OCI-LY7 (cell line): ENCODE data around the gene IDH2. TPM values are rescaled to one million over a fixed set of nuclear protein-coding genes. Genes with fewer than 3 reads are reported as not detected.
"Not testable (repeated sequence)": the region's sequence is repeated elsewhere in the genome, so short reads cannot be mapped to it uniquely, and the experiment has no call there.

ENCODE experiments used
- BruUV-seq: library from RNA; stranded (reverse); fragments of 400-500 nt; replicated peaks from 2 replicates; lab custom pipeline; 2021; lab: Mats Ljungman, UMichigan
- CTCF ChIA-PET: fragments of 300-600 bp; sonication (Branson Sonifier 250); formaldehyde crosslinking; loops from one replicate; lab custom pipeline; 2022; ENCODE audit warnings: antibody characterized with exemption; ENCODE audit not compliant: unreplicated experiment; lab: Charles Lee
- POLR2A ChIA-PET: fragments of 300-600 bp; sonication (Branson Sonifier 250); formaldehyde crosslinking; loops from one replicate; lab custom pipeline; 2022; ENCODE audit warnings: antibody characterized with exemption; lab: Charles Lee
- DNase-seq: peaks from one replicate; pipeline ENCODE4 v3.0.0-alpha.2; 2015; ENCODE audit warnings: low spot score
- H2AFZ ChIP-seq: fragments of 200-600 bp; sonication (generic), shearing (Covaris generic); 2 replicates; pipeline ENCODE4 v1.6.1; 2014; ENCODE audit warnings: mild to moderate bottlenecking, antibody characterized with exemption, low read length, moderate library complexity
- H3K27ac ChIP-seq: fragments of 200-600 bp; sonication (generic); 2 replicates; pipeline ENCODE4 v1.5.1; 2014; ENCODE audit warnings: mixed run types, low read depth, mild to moderate bottlenecking, moderate library complexity, low read length, inconsistent platforms; ENCODE audit not compliant: poor library complexity, severe bottlenecking
- H3K36me3 ChIP-seq: fragments of 200-600 bp; sonication (generic); 2 replicates; pipeline ENCODE4 v1.6.1; 2014; ENCODE audit warnings: mild to moderate bottlenecking, antibody characterized with exemption, low read length, moderate library complexity, mixed read lengths; ENCODE audit not compliant: insufficient read depth
- H3K4me1 ChIP-seq: fragments of 200-600 bp; sonication (generic); 2 replicates; pipeline ENCODE4 v1.5.1; 2014; ENCODE audit warnings: mild to moderate bottlenecking, low read length; ENCODE audit not compliant: insufficient read depth, poor library complexity, severe bottlenecking
- H3K4me2 ChIP-seq: fragments of 200-600 bp; sonication (generic); 2 replicates; pipeline ENCODE4 v1.6.1; 2014; ENCODE audit warnings: mild to moderate bottlenecking, low read length
- H3K4me3 ChIP-seq: fragments of 200-600 bp; sonication (generic); 2 replicates; pipeline ENCODE4 v1.5.1; 2014; ENCODE audit warnings: mild to moderate bottlenecking, low read depth, low read length; ENCODE audit not compliant: poor library complexity, severe bottlenecking
- H3K79me2 ChIP-seq: fragments of 200-600 bp; sonication (generic); 2 replicates; pipeline ENCODE4 v1.6.1; 2016; ENCODE audit warnings: low read depth, mild to moderate bottlenecking, low read length, moderate library complexity, mixed read lengths; ENCODE audit not compliant: insufficient read depth
- H3K9me2 ChIP-seq: fragments of 200-600 bp; sonication (generic); 2 replicates; pipeline ENCODE4 v1.6.1; 2016; ENCODE audit warnings: mild to moderate bottlenecking, low read length, mixed read lengths; ENCODE audit not compliant: insufficient read depth
- H3K9me3 ChIP-seq: fragments of 200-600 bp; sonication (generic); 2 replicates; pipeline ENCODE4 v1.6.1; 2014; ENCODE audit warnings: mild to moderate bottlenecking, mixed run types, low read length, mixed read lengths
- H4K20me1 ChIP-seq: fragments of 200-600 bp; sonication (generic); 2 replicates; pipeline ENCODE4 v1.6.1; 2014; ENCODE audit warnings: mild to moderate bottlenecking, antibody characterized with exemption, low read length, moderate library complexity, mixed read lengths; ENCODE audit not compliant: insufficient read depth
- EZH2phosphoT487 ChIP-seq: fragments of 200-600 bp; sonication (generic); IDR thresholded peaks from 2 replicates; pipeline ENCODE4 v1.6.1; 2018; ENCODE audit warnings: low read depth, borderline replicate concordance, mild to moderate bottlenecking, mixed run types, antibody characterized with exemption, low read length, moderate library complexity, mixed read lengths
- intact Hi-C: fragments of 100-400 bp; cut with micrococcal nuclease; formaldehyde crosslinking; loops from one replicate; pipeline ENCODE4 v1.10.0; 2022; ENCODE audit not compliant: unreplicated experiment
- total RNA-seq, 2 experiments: library from RNA; depleted of rRNA in 1 of 2; stranded (reverse); fragments of >200 nt in 1 of 2; shearing (Covaris generic) in 1 of 2; gene quantifications; 2 replicates each; pipeline ENCODE4 v1.2.3, GENCODE V29; 2014 to 2022
- TF ChIP-seq, protein P1 (sequence below): fragments of 200-600 bp; sonication (generic); conservative IDR thresholded peaks from 2 replicates; pipeline ENCODE4 v1.5.1; 2014; ENCODE audit warnings: mild to moderate bottlenecking, antibody characterized with exemption, low read length, moderate library complexity, mixed read lengths

The IDH2 gene
- total RNA-seq, 2 experiments from 2014 or later, result 220 to 224 TPM

- TF ChIP-seq EZH2phosphoT487, result no peak
- TF ChIP-seq, protein P1, sequence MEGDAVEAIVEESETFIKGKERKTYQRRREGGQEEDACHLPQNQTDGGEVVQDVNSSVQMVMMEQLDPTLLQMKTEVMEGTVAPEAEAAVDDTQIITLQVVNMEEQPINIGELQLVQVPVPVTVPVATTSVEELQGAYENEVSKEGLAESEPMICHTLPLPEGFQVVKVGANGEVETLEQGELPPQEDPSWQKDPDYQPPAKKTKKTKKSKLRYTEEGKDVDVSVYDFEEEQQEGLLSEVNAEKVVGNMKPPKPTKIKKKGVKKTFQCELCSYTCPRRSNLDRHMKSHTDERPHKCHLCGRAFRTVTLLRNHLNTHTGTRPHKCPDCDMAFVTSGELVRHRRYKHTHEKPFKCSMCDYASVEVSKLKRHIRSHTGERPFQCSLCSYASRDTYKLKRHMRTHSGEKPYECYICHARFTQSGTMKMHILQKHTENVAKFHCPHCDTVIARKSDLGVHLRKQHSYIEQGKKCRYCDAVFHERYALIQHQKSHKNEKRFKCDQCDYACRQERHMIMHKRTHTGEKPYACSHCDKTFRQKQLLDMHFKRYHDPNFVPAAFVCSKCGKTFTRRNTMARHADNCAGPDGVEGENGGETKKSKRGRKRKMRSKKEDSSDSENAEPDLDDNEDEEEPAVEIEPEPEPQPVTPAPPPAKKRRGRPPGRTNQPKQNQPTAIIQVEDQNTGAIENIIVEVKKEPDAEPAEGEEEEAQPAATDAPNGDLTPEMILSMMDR, result no peak
- peak overlapping the region; percentile 17; the same call in 1 of the 2 replicates for H2AFZ ChIP-seq
- H3K4me2 ChIP-seq, result no peak overlapping the region
- H3K36me3 ChIP-seq, result no peaks in the 10 kb centered on the region
- H3K4me3 ChIP-seq, result no peak overlapping the region
- CTCF ChIA-PET, result no interaction called here
- peaks cover 6% of the 10 kb centered on the region for H3K4me1 ChIP-seq
- POLR2A ChIA-PET, result interaction anchor here (0.6 to 0.7 kb wide), 3 partner anchors 39 to 175 kb away, joined by 3 to 4 read pairs (median 4); no protein-coding TSS in a partner anchor
- H3K79me2 ChIP-seq, result no peaks in the 10 kb centered on the region
- H3K9me2 ChIP-seq, result no peaks in the 10 kb centered on the region
- H3K9me3 ChIP-seq, result no peaks in the 10 kb centered on the region
- DNase-seq, result no peak
- intact Hi-C loops, result loop anchor here (1.0 to 5.0 kb wide), 3 partner anchors 77 to 145 kb away; partner anchors contain the start of genes CIB1 and GDPGP1
- no peaks in the 10 kb centered on the region for H4K20me1 ChIP-seq
- H3K27ac ChIP-seq, result no peak overlapping the region
- no TSS peak for BruUV-seq
Observed at GRCh38 chr15:90142216-90143165, 40.2 kb upstream of the IDH2 start.

- no peak overlapping the region for H3K4me2 ChIP-seq
- CTCF ChIA-PET, result no interaction called here
- H3K4me3 ChIP-seq, result no peak overlapping the region
- no peaks in the 10 kb centered on the region for H3K9me3 ChIP-seq
- H3K36me3 ChIP-seq, result no peaks in the 10 kb centered on the region
- peaks cover 6% of the 10 kb centered on the region for H3K4me1 ChIP-seq
- no peaks in the 10 kb centered on the region for H4K20me1 ChIP-seq
- no peaks in the 10 kb centered on the region for H3K79me2 ChIP-seq
- TF ChIP-seq, protein P1, result no peak
- no peak for TF ChIP-seq EZH2phosphoT487
- POLR2A ChIA-PET, result no interaction called here
- no peak overlapping the region for H3K27ac ChIP-seq
- no peak for DNase-seq
- intact Hi-C loops, result loop anchor here (5.0 kb wide), 2 partner anchors 91 to 146 kb away; partner anchors contain the start of genes CIB1 and GDPGP1
- H3K9me2 ChIP-seq, result no peaks in the 10 kb centered on the region
- no TSS peak for BruUV-seq
- 0 out of 2 replicates have a peak overlapping the region, but pooled peaks have one; percentile 12 for H2AFZ ChIP-seq
Observed at GRCh38 chr15:90141646-90142045, 39.4 kb upstream of the IDH2 start.

DNA sequence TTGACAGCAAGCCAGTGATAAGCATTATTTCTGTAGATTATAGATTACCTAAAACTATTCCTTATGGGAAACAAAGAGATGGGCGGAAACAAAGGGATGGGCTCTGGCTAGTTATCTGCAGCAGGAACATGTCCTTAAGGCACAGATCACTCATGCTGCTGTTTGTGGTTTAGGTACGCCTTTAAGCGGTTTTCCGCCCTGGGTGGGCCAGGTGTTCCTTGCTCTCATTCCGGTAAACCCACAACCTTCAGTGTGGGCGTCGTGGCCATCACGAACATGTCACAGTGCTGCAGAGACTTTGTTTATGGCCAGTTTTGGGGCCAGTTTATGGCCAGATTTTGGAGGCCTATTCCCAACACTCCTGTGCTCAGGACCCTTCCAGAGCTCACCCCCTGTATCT is 37.3 kb upstream of the IDH2 start:
- H2AFZ ChIP-seq, H3K4me3 ChIP-seq, DNase-seq, CTCF ChIA-PET, H3K79me2 ChIP-seq, intact Hi-C loops, BruUV-seq, H3K9me3 ChIP-seq, POLR2A ChIA-PET, H4K20me1 ChIP-seq, H3K9me2 ChIP-seq, H3K27ac ChIP-seq, H3K4me2 ChIP-seq, H3K4me1 ChIP-seq, H3K36me3 ChIP-seq: not testable (repeated sequence)
